Testis (tissue), 2 donors: Measurements from ENCODE around the gene FAM110A.

ENCODE experiments used
- CTCF ChIP-seq, 3 experiments: fragments of 450-650 bp in 2 of 3; fragments of 200-600 bp in 1 of 3; sonication (generic) in 1 of 3; IDR thresholded peaks; one replicate each; pipeline ENCODE4 v1.5.1; 2016 to 2019; ENCODE audit warnings: antibody characterized with exemption in 3 of 3, mild to moderate bottlenecking in 2 of 3, moderate library complexity in 1 of 3
- POLR2A ChIP-seq: fragments of 450-650 bp; IDR thresholded peaks from one replicate; pipeline ENCODE4 v1.6.1; 2017; ENCODE audit warnings: antibody characterized with exemption, mild to moderate bottlenecking, moderate library complexity

GRCh38 chr20:853406-853996, 20.0 kb downstream of the FAM110A start:
- TF ChIP-seq POLR2A (no peak), CTCF (IDR thresholded peaks at IDR 0.05) (no peak)
